Measurements from ENCODE around the gene IGSF5.

DNA sequence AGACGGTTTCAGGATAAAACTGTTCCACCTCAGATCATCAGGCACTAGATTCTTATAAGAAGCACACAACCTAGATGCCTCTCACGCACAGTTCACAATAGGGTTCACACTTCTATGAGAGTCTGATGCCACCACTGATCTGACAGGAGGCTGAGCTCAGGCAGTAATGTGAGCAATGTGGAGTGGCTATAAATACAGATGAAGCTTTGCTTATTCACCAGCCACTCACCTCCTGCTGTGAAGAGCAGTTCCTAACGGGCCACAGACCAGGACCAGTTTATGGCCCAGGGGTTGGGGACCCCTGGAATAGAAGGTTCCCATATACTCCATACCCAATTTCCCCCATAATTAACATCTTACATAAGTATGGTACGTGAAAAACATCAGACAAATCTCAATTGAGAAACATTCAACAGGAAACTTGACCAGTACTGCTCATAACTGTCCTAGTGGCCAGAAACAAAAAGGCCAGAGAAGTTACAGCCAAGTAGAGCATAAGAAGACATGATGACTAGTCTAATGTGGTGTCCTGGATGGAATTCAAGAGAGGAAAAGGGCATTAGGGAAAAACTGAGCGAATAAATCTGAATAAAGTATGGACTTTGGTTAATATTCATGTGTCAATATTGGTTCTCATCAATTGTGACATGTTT lies 24.7 kb upstream of the IGSF5 start:
- TF ChIP-seq POLR2A (IDR thresholded peaks at IDR 0.05; ENCODE audit: low read length) (no peak), GATA1 (IDR thresholded peaks at IDR 0.05; ENCODE audit: low read depth, low read length) (no peak)
